Fibroblast of villous mesenchyme (primary cell): ENCODE measurements around the gene NEK10. TPM values are rescaled to one million over a fixed set of nuclear protein-coding genes. Genes with fewer than 3 reads are reported as not detected.

Experiments used
- DNase-seq: peaks from one replicate; pipeline ENCODE4 v3.0.0-alpha.2; 2010; ENCODE audit warnings: low read depth
- H3K4me3 ChIP-seq: 2 replicates; pipeline ENCODE4 v1.5.1; 2011; ENCODE audit warnings: low read depth, mild to moderate bottlenecking, low read length
- small RNA-seq: library from RNA; depleted of rRNA; stranded (forward); fragments of <200 nt; gene quantifications from one replicate; pipeline ENCODE3, GENCODE V24; 2012
- total RNA-seq: library from RNA; depleted of rRNA; stranded (reverse); fragments of >200 nt; gene quantifications from 2 replicates; pipeline ENCODE4 v1.2.3, GENCODE V29; 2012
- TF ChIP-seq, protein P1 (sequence below): IDR thresholded peaks from 2 replicates; pipeline ENCODE4 v1.5.1; 2012; ENCODE audit warnings: low read depth, mild to moderate bottlenecking, low read length; ENCODE audit not compliant: insufficient read depth

Gene NEK10
- total RNA-seq, 1 donor: 6.9 TPM

DNA sequence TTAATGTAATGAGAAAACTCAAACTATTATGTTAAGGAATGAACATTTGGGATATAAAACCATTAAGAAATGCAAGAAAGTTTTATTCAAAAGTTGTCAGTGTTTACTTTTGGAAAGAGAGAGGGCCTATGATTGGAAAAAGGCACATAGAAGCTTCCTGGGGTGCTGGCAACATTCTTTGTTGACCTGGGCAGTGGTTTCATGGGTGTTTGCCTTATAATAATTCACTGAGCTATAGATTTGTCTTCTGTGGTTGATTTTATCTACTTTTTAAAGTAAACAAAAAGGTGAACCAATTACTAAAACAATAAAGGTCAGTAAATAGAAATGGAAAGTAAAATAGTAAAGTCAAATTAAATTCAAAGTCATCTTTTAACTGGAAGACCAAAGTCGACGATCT lies 308.8 kb downstream of the NEK10 start:
- no peak overlapping the region for H3K4me3 ChIP-seq
- TF ChIP-seq, protein P1, sequence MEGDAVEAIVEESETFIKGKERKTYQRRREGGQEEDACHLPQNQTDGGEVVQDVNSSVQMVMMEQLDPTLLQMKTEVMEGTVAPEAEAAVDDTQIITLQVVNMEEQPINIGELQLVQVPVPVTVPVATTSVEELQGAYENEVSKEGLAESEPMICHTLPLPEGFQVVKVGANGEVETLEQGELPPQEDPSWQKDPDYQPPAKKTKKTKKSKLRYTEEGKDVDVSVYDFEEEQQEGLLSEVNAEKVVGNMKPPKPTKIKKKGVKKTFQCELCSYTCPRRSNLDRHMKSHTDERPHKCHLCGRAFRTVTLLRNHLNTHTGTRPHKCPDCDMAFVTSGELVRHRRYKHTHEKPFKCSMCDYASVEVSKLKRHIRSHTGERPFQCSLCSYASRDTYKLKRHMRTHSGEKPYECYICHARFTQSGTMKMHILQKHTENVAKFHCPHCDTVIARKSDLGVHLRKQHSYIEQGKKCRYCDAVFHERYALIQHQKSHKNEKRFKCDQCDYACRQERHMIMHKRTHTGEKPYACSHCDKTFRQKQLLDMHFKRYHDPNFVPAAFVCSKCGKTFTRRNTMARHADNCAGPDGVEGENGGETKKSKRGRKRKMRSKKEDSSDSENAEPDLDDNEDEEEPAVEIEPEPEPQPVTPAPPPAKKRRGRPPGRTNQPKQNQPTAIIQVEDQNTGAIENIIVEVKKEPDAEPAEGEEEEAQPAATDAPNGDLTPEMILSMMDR: no peak
- DNase-seq: no peak

Small RNA genes within 50 kb of the gene (small RNA-seq; reads per million reads assigned to genes)
- gene MINOS1P3 (not detected), gene RNU6-342P (not detected)

Other genes with a start within 250 kb of the NEK10 start
- gene SLC4A7, start 115.0 kb upstream of the NEK10 start, total RNA-seq: 52.2 and 78.2 TPM in 2 replicates